Neural progenitor cell (in vitro differentiated cells): Measurements from ENCODE around the gene ZNF639. TPM values are rescaled to one million over a fixed set of nuclear protein-coding genes. Genes with fewer than 3 reads are reported as not detected.
A peak's percentile ranks its signal among the peaks of the same experiment; 100 is the strongest.

Experiments
- DNase-seq: peaks from one replicate; pipeline ENCODE4 v3.0.0-alpha.2; 2016; ENCODE audit warnings: low spot score
- H2AFZ ChIP-seq: fragments of 200-600 bp; sonication (generic); replicated peaks from 2 replicates; pipeline ENCODE4 v1.6.1; 2016; ENCODE audit warnings: antibody characterized with exemption
- H3F3A ChIP-seq: fragments of 200-600 bp; sonication (generic); 2 replicates; pipeline ENCODE4 v1.6.1; 2016; ENCODE audit warnings: antibody characterized with exemption, low read depth
- H3K27ac ChIP-seq: fragments of 200-600 bp; sonication (generic); 2 replicates; pipeline ENCODE4 v1.5.1; 2016; ENCODE audit warnings: mild to moderate bottlenecking
- H3K27me3 ChIP-seq: fragments of 200-600 bp; sonication (generic); 2 replicates; pipeline ENCODE4 v1.6.1; 2016; ENCODE audit warnings: mild to moderate bottlenecking, moderate library complexity
- H3K36me3 ChIP-seq: fragments of 200-600 bp; sonication (generic); 2 replicates; pipeline ENCODE4 v1.5.1; 2016
- H3K4me1 ChIP-seq: fragments of 200-600 bp; sonication (generic); 2 replicates; pipeline ENCODE4 v1.6.1; 2016; ENCODE audit warnings: mixed run types
- H3K4me2 ChIP-seq: fragments of 200-600 bp; sonication (generic); 2 replicates; pipeline ENCODE4 v1.6.1; 2016
- H3K4me3 ChIP-seq: fragments of 200-600 bp; sonication (generic); 2 replicates; pipeline ENCODE4 v1.5.1; 2016
- H3K79me2 ChIP-seq: fragments of 200-600 bp; sonication (generic); 2 replicates; pipeline ENCODE4 v1.6.1; 2016; ENCODE audit warnings: low read depth
- H3K9ac ChIP-seq: fragments of 200-600 bp; sonication (generic); 2 replicates; pipeline ENCODE4 v1.6.1; 2016
- H3K9me3 ChIP-seq: fragments of 200-600 bp; sonication (generic); 2 replicates; pipeline ENCODE4 v1.5.1; 2016; ENCODE audit warnings: low read depth
- H4K20me1 ChIP-seq: fragments of 200-600 bp; sonication (generic); 2 replicates; pipeline ENCODE4 v1.6.1; 2016; ENCODE audit warnings: low read depth
- H3K27ac Mint-ChIP-seq: 3 replicates; pipeline ENCODE4 v1.8.0; 2021; ENCODE audit warnings: mixed read lengths
- H3K27me3 Mint-ChIP-seq: 2 replicates; pipeline ENCODE4 v1.8.0; 2022; ENCODE audit warnings: low read depth, mild to moderate bottlenecking, inconsistent platforms, moderate library complexity, mixed read lengths; ENCODE audit not compliant: insufficient read depth
- H3K36me3 Mint-ChIP-seq: 3 replicates; pipeline ENCODE4 v1.8.0; 2021; ENCODE audit warnings: mixed read lengths
- H3K4me1 Mint-ChIP-seq: 3 replicates; pipeline ENCODE4 v1.8.0; 2021; ENCODE audit warnings: mixed read lengths
- H3K4me3 Mint-ChIP-seq: 3 replicates; pipeline ENCODE4 v1.8.0; 2021; ENCODE audit warnings: mild to moderate bottlenecking, moderate library complexity, mixed read lengths
- H3K9me3 Mint-ChIP-seq: 3 replicates; pipeline ENCODE4 v1.8.0; 2020; ENCODE audit warnings: mixed read lengths
- EZH2 ChIP-seq: fragments of 200-600 bp; sonication (generic); IDR thresholded peaks from 2 replicates; pipeline ENCODE4 v1.6.1; 2017; ENCODE audit warnings: antibody characterized with exemption, mild to moderate bottlenecking, moderate library complexity
- EZH2phosphoT487 ChIP-seq: fragments of 200-600 bp; sonication (generic); IDR thresholded peaks from 2 replicates; pipeline ENCODE4 v1.6.1; 2017; ENCODE audit warnings: antibody characterized with exemption
- total RNA-seq: library from RNA; depleted of rRNA; stranded (reverse); fragments of >200 nt; gene quantifications from 2 replicates; pipeline ENCODE4 v1.2.3, GENCODE V29; 2015; ENCODE audit warnings: low replicate concordance
- TF ChIP-seq, protein P1 (sequence below): fragments of 200-600 bp; sonication (generic); IDR thresholded peaks from 2 replicates; pipeline ENCODE4 v1.5.1; 2017; ENCODE audit warnings: antibody characterized with exemption, mild to moderate bottlenecking

ZNF639 gene
- total RNA-seq, 1 donor from 2014 or later: 107 TPM

DNA sequence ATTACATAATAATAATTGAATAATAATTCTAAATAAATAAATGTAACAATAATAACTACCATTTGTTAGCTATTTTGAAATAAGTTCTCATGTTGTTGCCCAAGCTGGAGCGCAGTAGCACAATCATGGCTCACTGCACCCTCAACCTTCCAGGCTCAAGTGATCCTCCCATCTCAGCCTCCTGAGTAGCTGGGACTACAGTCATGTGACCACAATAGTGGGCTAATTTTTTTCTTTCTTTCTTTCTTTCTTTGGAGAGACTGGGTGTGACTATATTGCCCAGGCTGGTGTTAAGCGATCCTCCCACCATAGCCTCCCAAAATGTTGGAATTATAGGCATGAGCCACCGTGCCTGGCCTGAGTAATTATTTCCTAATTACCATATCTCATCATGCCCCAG is 41.0 kb upstream of the ZNF639 start:
- no peaks in the 10 kb centered on the region for H3K9me3 Mint-ChIP-seq
- Histone ChIP-seq H3K36me3 (no peaks in the 10 kb centered on the region), H3K27me3 (no peaks in the 10 kb centered on the region), H2AFZ (no peak overlapping the region), H3K9me3 (no peaks in the 10 kb centered on the region), H3K79me2 (no peaks in the 10 kb centered on the region), H3K4me1 (no peaks in the 10 kb centered on the region), H3K4me2 (no peak overlapping the region), H3K9ac (no peak overlapping the region), H3F3A (no peaks in the 10 kb centered on the region), H4K20me1 (no peaks in the 10 kb centered on the region), H3K27ac (no peak overlapping the region), H3K4me3 (no peak overlapping the region)
- H3K27me3 Mint-ChIP-seq: peaks cover 2% of the 10 kb centered on the region
- DNase-seq: no peak
- no peaks in the 10 kb centered on the region for H3K36me3 Mint-ChIP-seq
- H3K4me1 Mint-ChIP-seq: no peaks in the 10 kb centered on the region
- TF ChIP-seq, protein P1, sequence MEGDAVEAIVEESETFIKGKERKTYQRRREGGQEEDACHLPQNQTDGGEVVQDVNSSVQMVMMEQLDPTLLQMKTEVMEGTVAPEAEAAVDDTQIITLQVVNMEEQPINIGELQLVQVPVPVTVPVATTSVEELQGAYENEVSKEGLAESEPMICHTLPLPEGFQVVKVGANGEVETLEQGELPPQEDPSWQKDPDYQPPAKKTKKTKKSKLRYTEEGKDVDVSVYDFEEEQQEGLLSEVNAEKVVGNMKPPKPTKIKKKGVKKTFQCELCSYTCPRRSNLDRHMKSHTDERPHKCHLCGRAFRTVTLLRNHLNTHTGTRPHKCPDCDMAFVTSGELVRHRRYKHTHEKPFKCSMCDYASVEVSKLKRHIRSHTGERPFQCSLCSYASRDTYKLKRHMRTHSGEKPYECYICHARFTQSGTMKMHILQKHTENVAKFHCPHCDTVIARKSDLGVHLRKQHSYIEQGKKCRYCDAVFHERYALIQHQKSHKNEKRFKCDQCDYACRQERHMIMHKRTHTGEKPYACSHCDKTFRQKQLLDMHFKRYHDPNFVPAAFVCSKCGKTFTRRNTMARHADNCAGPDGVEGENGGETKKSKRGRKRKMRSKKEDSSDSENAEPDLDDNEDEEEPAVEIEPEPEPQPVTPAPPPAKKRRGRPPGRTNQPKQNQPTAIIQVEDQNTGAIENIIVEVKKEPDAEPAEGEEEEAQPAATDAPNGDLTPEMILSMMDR: no peak
- TF ChIP-seq EZH2phosphoT487 (no peak), EZH2 (no peak)
- no peak overlapping the region for H3K4me3 Mint-ChIP-seq
- no peak overlapping the region for H3K27ac Mint-ChIP-seq

DNA sequence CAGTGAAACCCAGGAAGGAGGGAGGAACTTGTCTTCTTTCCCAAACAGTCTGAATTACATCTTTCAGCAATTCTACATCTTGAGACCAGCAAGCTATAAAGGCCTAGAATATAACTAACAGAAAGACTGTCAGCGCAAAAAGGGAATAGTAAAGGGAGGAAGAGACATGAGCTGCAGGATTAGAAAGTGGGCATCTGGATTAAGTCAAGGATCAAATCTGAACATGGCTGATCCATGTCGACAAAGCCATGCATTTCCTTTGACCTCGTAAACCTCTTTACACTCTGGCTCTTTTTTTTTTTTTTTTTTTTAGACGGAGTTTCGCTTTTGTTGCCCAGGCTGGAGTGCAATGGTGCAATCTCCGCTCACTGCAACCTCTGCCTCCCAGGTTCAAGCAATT is 36.5 kb upstream of the ZNF639 start:
- Histone ChIP-seq H3F3A (no peaks in the 10 kb centered on the region), H3K4me3 (no peak overlapping the region), H3K9me3 (no peaks in the 10 kb centered on the region), H3K27ac (no peak overlapping the region), H3K4me2 (no peak overlapping the region), H3K36me3 (no peaks in the 10 kb centered on the region), H3K9ac (no peak overlapping the region), H3K27me3 (no peaks in the 10 kb centered on the region), H2AFZ (no peak overlapping the region), H4K20me1 (no peaks in the 10 kb centered on the region), H3K4me1 (no peaks in the 10 kb centered on the region), H3K79me2 (no peaks in the 10 kb centered on the region)
- Mint-ChIP-seq H3K27me3 (no peaks in the 10 kb centered on the region), H3K9me3 (no peaks in the 10 kb centered on the region), H3K36me3 (no peaks in the 10 kb centered on the region), H3K4me3 (no peak overlapping the region), H3K4me1 (peaks cover 4% of the 10 kb centered on the region), H3K27ac (no peak overlapping the region)
- TF ChIP-seq, protein P1: no peak
- TF ChIP-seq EZH2phosphoT487: no peak
- no peak for DNase-seq

DNA sequence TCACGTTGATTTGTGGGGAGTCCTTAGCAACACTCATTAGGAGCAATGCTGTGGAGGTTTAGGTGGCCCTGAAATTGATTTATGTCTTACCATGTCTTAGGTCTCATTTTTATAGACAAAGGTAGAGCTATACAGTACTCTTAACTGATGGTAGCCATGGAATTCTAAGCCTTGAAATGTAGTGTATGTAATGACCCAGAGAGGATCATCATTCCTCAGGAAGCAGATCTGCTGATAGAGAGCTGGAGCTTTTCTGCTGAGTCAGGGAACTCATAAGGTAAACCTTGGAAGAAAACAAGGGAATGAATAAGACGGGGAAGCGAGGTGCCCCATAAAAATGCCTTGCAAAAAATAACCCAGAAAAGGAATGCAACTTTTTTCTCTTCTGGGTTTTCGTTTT is 34.0 kb upstream of the ZNF639 start:
- H2AFZ ChIP-seq: peak overlapping the region; percentile 5
- no peaks in the 10 kb centered on the region for H3K9me3 ChIP-seq
- TF ChIP-seq EZH2: no peak
- no peak for TF ChIP-seq EZH2phosphoT487
- TF ChIP-seq, protein P1: no peak
- no peaks in the 10 kb centered on the region for H3F3A ChIP-seq
- H3K4me1 ChIP-seq: no peaks in the 10 kb centered on the region
- H3K9me3 Mint-ChIP-seq: peaks cover 6% of the 10 kb centered on the region
- no peaks in the 10 kb centered on the region for H4K20me1 ChIP-seq
- no peak for DNase-seq
- no peaks in the 10 kb centered on the region for H3K36me3 Mint-ChIP-seq
- no peaks in the 10 kb centered on the region for H3K79me2 ChIP-seq
- no peak overlapping the region for H3K9ac ChIP-seq
- no peak overlapping the region for H3K4me3 ChIP-seq
- no peak overlapping the region for H3K4me2 ChIP-seq
- peaks cover 2% of the 10 kb centered on the region for H3K27me3 Mint-ChIP-seq
- no peak overlapping the region for H3K4me3 Mint-ChIP-seq
- H3K27ac Mint-ChIP-seq: no peak overlapping the region
- H3K4me1 Mint-ChIP-seq: peaks cover 4% of the 10 kb centered on the region
- no peak overlapping the region for H3K27ac ChIP-seq
- no peaks in the 10 kb centered on the region for H3K36me3 ChIP-seq
- H3K27me3 ChIP-seq: no peaks in the 10 kb centered on the region
